Measurements from ENCODE around the gene ST3GAL2. TPM values are rescaled to one million over a fixed set of nuclear protein-coding genes. Genes with fewer than 3 reads are reported as not detected.
"Not testable (repeated sequence)": the region's sequence is repeated elsewhere in the genome, so short reads cannot be mapped to it uniquely, and the experiment has no call there.

The ST3GAL2 gene
- total RNA-seq, 2 experiments from 2014 or later = 14.8 to 16.6 TPM

DNA sequence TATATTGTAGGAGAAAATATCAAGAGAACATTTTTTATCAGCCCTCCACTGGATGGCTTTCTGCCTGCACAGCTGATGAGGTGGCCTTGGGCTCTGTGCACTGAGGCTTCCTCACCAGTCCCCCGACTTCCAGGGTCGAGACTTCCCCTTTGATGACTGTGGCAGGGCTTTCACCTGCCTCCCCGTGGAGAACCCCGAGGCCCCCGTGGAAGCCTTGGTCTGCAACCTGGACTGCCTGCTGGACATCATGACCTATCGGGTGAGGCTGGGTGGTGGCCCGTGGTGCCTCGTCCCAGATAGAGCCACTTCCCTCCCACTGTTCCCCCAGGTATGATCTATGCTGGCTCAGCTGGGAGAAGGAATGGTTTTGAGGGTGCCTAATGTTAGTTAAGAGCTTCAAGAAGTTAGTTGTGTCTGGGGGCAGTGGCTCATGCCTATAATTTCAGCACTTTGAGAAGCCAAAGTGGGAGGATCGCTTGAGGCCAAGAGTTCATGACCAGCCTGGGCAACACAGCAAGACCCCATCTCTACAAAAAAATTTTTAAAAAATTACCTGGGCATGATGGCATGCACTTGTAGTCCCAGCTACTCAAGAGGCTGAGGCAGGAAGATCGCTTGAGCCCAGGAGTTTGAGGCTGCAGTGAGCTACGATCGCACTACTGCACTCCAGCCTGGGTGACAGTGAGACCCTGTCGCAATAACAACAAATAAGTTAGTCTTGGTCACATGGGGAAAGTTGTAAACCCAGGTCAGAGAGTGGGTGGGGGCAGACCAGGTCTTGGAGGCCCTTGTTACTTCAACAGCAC lies 27.3 kb upstream of the ST3GAL2 start:
- CTCF ChIA-PET = interaction anchor here (0.6 kb wide), 1 partner anchor 101 kb away, joined by 3 read pairs; no protein-coding TSS in a partner anchor
- intact Hi-C loops (cut with DNase I, micrococcal nuclease) = no loop called here
- H3K27me3 Mint-ChIP-seq = no peaks in the 10 kb centered on the region
- ATAC-seq (no peak), DNase-seq (no peak)
- no peaks in the 10 kb centered on the region for H3K9me3 Mint-ChIP-seq (ENCODE audit: low read depth)
- no peak overlapping the region for H3K4me3 Mint-ChIP-seq
- POLR2A ChIA-PET = no interaction called here
- H3K36me3 Mint-ChIP-seq (ENCODE audit: low read depth) = peaks cover 4% of the 10 kb centered on the region
- H3K27ac Mint-ChIP-seq = no peak overlapping the region
- H3K4me1 Mint-ChIP-seq = no peaks in the 10 kb centered on the region

DNA sequence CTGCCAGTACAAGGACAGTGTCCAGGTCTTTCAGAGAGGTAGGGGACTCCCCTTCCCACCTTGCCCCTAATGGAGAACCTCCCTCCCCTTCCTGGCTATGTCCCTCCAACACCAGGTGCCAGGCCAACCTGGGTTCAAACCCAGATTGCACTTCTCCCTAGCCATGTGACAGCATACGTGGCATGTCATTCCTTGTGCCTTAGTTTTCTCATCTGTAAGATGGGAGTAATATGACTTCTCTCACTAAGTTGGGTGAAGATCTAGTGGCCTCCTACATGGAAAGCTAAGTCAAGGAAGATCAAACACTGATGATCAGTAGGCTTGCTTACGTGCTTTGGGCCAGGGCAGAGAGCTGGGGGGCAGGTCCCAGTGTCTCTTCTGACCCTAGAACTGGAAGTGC lies 24.3 kb upstream of the ST3GAL2 start:
- Mint-ChIP-seq H3K27ac (peak overlapping the region; percentile 27), H3K27me3 (no peaks in the 10 kb centered on the region), H3K9me3 (ENCODE audit: low read depth) (no peaks in the 10 kb centered on the region), H3K36me3 (ENCODE audit: low read depth) (peaks cover 2% of the 10 kb centered on the region), H3K4me1 (peaks cover 3% of the 10 kb centered on the region), H3K4me3 (no peak overlapping the region)
- POLR2A ChIA-PET = no interaction called here
- CTCF ChIA-PET = interaction anchor here (0.6 to 0.7 kb wide), 3 partner anchors 11 to 71 kb away, joined by 3 read pairs; no protein-coding TSS in a partner anchor
- ATAC-seq (no peak), DNase-seq (no peak)
- intact Hi-C loops (cut with DNase I, micrococcal nuclease) = no loop called here

DNA sequence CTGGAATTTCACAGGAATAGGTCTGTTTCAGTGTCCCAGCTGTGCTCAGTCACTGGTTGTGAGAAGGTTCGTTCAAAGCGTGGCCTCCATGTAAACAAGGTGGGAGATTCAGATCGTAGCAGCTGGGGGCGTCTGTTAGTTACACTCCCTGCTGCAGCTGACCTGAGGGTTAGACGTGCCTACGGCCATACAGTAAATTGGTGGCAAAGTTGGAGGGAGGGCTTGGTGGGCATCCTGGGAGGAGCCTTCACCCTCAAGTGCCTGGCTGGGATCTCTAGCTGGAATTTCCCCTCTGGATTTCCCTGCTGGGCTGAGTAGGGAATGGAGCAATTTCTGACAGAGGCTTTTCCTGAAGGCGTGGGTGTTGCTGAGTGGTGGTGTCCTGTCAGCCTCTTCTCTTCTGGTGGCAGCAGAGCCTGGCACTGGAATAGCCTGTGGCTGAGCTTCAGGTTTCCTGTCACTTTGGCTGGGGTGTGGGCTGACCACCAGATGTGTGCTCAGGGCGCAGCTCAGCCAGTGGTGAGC lies 21.9 kb upstream of the ST3GAL2 start:
- Mint-ChIP-seq H3K4me1 (peaks cover 5% of the 10 kb centered on the region), H3K27ac (no peak overlapping the region), H3K27me3 (no peaks in the 10 kb centered on the region), H3K4me3 (no peak overlapping the region), H3K36me3 (ENCODE audit: low read depth) (no peaks in the 10 kb centered on the region), H3K9me3 (ENCODE audit: low read depth) (no peaks in the 10 kb centered on the region)
- DNase-seq (no peak), ATAC-seq (no peak)
- POLR2A ChIA-PET = no interaction called here
- CTCF ChIA-PET = no interaction called here
- intact Hi-C loops (cut with DNase I, micrococcal nuclease) = no loop called here

DNA sequence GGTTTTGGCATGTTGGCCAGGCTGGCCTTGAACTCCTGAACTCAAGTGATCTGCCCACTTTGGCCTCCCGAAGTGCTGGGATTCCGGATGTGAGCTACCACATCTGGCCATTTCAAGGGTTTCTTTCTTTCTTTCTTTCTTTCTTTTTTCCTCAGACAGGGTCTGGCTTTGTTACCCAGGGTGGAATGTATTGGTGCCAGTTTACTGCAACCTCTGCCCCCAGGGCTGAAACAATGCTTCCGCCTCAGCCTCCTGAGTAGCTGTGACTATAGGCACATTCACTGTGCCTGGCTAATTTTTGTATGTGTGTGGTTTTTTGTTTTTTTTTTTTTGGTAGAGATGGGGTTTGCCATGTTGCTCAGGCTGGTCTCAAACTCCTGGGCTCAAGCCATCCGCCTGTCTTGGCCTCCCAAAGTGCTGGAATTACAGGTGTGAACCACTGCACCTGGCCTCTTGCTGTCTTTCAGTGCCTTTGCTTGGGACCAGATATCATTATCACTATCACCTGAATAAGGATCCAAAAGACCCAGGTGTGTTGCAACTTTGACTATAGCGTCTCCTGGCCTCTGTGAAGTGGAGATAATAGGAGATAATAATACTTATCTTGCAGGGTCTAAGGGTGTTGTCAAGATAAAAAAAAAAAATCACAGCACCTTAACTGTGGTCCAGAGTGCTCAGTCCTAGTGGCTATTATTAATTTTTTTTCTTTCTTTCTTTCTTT lies 18.7 kb upstream of the ST3GAL2 start:
- DNase-seq (no peak), ATAC-seq (no peak)
- H3K9me3 Mint-ChIP-seq (ENCODE audit: low read depth) = no peaks in the 10 kb centered on the region
- H3K27me3 Mint-ChIP-seq = no peaks in the 10 kb centered on the region
- H3K4me3 Mint-ChIP-seq = no peak overlapping the region
- POLR2A ChIA-PET = interaction anchor here (0.6 kb wide), 2 partner anchors 40 to 208 kb away, joined by 3 to 8 read pairs; no protein-coding TSS in a partner anchor
- intact Hi-C loops (cut with DNase I, micrococcal nuclease) = no loop called here
- H3K36me3 Mint-ChIP-seq (ENCODE audit: low read depth) = no peaks in the 10 kb centered on the region
- H3K4me1 Mint-ChIP-seq = peaks cover 19% of the 10 kb centered on the region
- CTCF ChIA-PET = no interaction called here
- no peak overlapping the region for H3K27ac Mint-ChIP-seq

DNA sequence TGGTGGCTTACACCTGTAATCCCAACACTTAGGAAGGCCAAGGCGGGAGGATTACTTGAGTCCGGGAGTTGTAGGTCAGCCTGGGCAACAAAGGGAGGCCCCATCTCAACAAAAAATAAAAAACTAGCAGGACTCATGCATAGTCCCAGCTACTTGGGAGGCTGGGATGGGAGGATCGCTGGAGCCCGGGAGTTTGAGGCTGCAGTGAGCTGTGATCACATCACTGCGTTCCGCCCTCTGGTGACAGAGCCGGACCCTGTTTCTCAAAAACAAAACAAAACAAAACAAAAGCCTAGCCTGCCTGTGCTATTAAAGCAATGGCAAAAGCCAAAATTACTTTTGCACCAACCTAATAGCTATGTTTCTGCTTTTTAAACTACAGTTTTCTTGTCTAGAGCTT lies 17.0 kb upstream of the ST3GAL2 start:
- Mint-ChIP-seq H3K27ac (no peak overlapping the region), H3K4me1 (peaks cover 17% of the 10 kb centered on the region), H3K9me3 (ENCODE audit: low read depth) (no peaks in the 10 kb centered on the region), H3K27me3 (no peaks in the 10 kb centered on the region), H3K36me3 (ENCODE audit: low read depth) (no peaks in the 10 kb centered on the region), H3K4me3 (peak overlapping the region; percentile 85)
- ChIA-PET CTCF (interaction anchor here (0.8 kb wide), 2 partner anchors 53 to 92 kb away, joined by 3 read pairs; no protein-coding TSS in a partner anchor), POLR2A (interaction anchor here (1.0 kb wide), 1 partner anchor 17 kb away, joined by 3 read pairs; the partner anchor contains the start of gene ST3GAL2)
- intact Hi-C loops (cut with DNase I, micrococcal nuclease) = loop anchor here in 1 of 2 experiments (2.0 kb wide), 1 partner anchor 345 kb away; the partner anchor contains the start of gene VAC14
- DNase-seq (no peak), ATAC-seq (no peak)

DNA sequence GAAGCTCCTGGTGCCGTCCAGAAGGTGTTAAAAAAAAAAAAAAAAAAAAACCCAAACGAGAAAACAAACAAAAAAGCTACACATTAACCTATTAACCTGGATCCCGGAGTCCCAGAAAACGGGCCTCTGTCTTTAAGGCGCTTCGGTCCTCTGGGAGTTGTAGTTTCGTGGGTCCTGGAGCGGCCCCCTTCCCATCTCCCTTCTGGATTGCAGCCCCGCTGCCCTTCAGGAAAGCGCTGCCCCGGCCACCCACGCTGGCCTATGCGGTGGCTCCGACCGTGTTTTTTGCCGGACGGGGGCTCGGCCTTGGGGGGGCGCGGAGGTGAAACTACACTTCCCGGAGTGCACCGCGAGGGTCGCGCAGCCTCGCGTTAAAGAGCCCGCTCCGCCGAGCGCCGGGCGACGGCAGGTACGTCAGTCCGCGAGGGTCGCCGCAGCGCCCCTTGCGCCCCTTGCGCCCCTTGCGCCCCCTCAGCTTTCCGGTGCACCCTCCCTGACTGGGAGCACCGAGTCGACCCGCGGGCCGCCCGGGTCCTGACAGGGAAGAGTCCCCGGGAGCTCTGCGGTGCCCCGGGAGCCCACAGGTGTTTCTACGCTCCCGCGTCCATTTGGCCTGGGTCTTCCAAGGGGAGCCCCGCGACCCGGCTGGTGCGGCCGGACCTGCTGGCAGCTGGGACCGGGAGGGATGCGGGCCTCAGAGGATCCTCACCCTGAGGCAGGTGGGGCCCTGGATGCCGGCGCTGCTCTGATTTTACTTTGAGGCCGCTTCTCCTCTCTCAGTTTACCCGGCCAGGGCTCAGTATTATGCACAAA lies 15.5 kb upstream of the ST3GAL2 start, which contains the start of gene FCSK:
Gene FCSK, plus strand, starts transcription at position 374 of the 813 bp plus-strand sequence. CDS start 8,596 bp downstream, outside the sequence.
- Mint-ChIP-seq H3K27me3 (no peaks in the 10 kb centered on the region), H3K4me3 (peak within 1 kb of the TSS; percentile 85), H3K4me1 (peaks cover 16% of the 10 kb centered on the region), H3K9me3 (ENCODE audit: low read depth) (no peaks in the 10 kb centered on the region), H3K36me3 (ENCODE audit: low read depth) (no peaks in the 10 kb centered on the region), H3K27ac (peak within 1 kb of the TSS; percentile 88)
- ChIA-PET CTCF (interaction anchor here (0.6 to 2.2 kb wide), 7 partner anchors 12 to 233 kb away, joined by 3 to 8 read pairs (median 3); no protein-coding TSS in a partner anchor), POLR2A (interaction anchor here (0.6 to 1.2 kb wide), 5 partner anchors 11 to 108 kb away, joined by 3 to 6 read pairs (median 3); partner anchors contain the start of gene DDX19A)
- intact Hi-C loops (cut with DNase I, micrococcal nuclease) = loop anchor here (1.0 to 2.0 kb wide), 9 partner anchors 15 to 346 kb away; partner anchors contain the start of genes ST3GAL2 (in 2 of the 2), AARS1 (in 1 of the 2), COG4 (in 1 of the 2) and DDX19A (in 1 of the 2)
- DNase-seq (peak; percentile 79), ATAC-seq (peak; percentile 94)

DNA sequence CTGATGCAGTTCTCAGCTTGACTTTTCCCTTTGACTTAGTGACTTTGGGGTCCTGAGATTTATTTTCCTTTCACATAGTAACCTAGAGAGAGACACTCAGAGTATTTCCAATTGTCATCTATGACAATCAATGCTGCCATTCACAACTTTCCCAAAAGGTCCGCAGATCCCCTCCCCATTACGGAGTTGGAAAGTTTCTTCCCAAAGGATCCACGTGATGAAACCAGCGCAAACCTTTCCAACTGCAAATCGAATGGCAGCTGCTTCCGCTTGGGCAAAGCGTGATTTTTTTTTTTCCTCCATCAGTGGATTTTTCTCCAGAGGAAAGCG lies 15.0 kb upstream of the ST3GAL2 start:
- Mint-ChIP-seq H3K27ac (peak overlapping the region; percentile 82), H3K36me3 (ENCODE audit: low read depth) (no peaks in the 10 kb centered on the region), H3K27me3 (no peaks in the 10 kb centered on the region), H3K4me3 (peak overlapping the region; percentile 85), H3K9me3 (ENCODE audit: low read depth) (no peaks in the 10 kb centered on the region), H3K4me1 (peaks cover 16% of the 10 kb centered on the region)
- intact Hi-C loops (cut with DNase I, micrococcal nuclease) = loop anchor here (1.0 to 2.0 kb wide), 9 partner anchors 15 to 347 kb away; partner anchors contain the start of genes ST3GAL2 (in 2 of the 2), AARS1 (in 1 of the 2), COG4 (in 1 of the 2) and DDX19A (in 1 of the 2)
- ATAC-seq (no peak), DNase-seq (no peak)
- ChIA-PET POLR2A (interaction anchor here (0.6 to 1.2 kb wide), 5 partner anchors 10 to 107 kb away, joined by 3 to 6 read pairs (median 3); partner anchors contain the start of gene DDX19A), CTCF (interaction anchor here (0.6 to 2.2 kb wide), 6 partner anchors 11 to 73 kb away, joined by 3 to 8 read pairs (median 4); partner anchors contain the start of gene ST3GAL2)

DNA sequence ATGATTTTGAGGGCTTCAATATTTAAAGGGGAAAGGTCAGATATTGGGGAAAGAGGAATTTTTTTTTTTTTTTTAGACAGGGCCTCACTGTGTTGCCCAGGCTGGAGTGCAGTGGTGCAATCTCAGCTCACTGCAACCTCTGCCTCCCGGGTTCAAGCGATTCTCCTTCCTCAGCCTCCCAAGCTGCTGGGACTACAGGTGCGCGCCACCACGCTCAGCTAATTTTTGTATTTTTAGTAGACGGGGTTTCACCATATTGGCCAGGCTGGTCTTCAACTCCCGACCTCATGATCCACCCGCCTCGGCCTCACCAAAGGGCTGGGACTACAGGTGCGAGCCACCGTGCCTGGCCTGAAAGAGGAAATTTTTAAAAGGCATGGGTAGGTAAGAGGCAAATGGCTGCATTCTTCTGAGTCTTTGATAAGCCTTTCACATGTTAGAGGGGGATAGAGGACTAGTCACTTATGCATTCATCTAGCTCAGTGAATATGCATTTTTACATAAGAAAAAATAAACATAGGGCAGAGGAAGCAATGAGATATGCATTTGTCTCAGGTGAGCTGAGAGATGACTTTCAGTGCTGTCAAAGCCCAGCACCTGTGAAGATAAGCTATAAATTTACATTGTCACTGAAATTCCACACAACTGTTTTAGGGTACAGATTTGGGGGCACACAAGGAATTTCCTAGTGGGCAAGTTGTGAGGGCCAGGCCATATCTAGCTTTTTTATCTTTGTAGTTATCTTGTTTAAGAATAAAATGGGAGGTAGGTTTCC lies 14.4 kb upstream of the ST3GAL2 start:
- ATAC-seq (no peak), DNase-seq (no peak)
- no peaks in the 10 kb centered on the region for H3K27me3 Mint-ChIP-seq
- POLR2A ChIA-PET = interaction anchor here (0.6 to 1.2 kb wide), 4 partner anchors 10 to 107 kb away, joined by 3 to 6 read pairs (median 4); partner anchors contain the start of gene DDX19A
- H3K9me3 Mint-ChIP-seq (ENCODE audit: low read depth) = no peaks in the 10 kb centered on the region
- no peaks in the 10 kb centered on the region for H3K36me3 Mint-ChIP-seq (ENCODE audit: low read depth)
- intact Hi-C loops (cut with DNase I, micrococcal nuclease) = no loop called here
- H3K4me1 Mint-ChIP-seq = peaks cover 16% of the 10 kb centered on the region
- CTCF ChIA-PET = interaction anchor here (0.6 to 2.2 kb wide), 7 partner anchors 11 to 72 kb away, joined by 3 to 8 read pairs (median 4); partner anchors contain the start of gene ST3GAL2
- peak overlapping the region; percentile 85 for H3K4me3 Mint-ChIP-seq
- H3K27ac Mint-ChIP-seq = peak overlapping the region; percentile 82

DNA sequence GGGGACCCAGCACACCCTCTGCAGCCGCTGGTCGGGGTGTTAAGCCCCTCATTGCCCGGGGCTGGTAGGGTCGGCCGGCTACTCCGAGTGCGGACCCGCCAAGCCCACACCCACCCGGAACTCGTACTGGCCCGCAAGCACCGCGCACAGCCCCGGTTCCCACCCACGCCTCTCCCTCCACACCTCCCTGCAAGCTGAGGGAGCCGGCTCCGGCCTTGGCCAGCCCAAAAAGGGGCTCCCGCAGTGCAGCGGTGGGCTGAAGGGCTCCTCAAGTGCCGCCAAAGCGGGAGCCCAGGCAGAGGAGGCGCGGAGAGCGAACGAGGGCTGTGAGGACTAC lies 12.1 kb upstream of the ST3GAL2 start:
- not testable (repeated sequence) for H3K27ac Mint-ChIP-seq, H3K4me3 Mint-ChIP-seq
- POLR2A ChIA-PET = interaction anchor here (0.6 kb wide), 1 partner anchor 19 kb away, joined by 3 read pairs; no protein-coding TSS in a partner anchor

More for the DNA sequence above, 12.1 kb upstream of the ST3GAL2 start:
- DNase-seq; H3K27me3 Mint-ChIP-seq; intact Hi-C loops (cut with DNase I, micrococcal nuclease); CTCF ChIA-PET; H3K9me3 Mint-ChIP-seq (ENCODE audit: low read depth); ATAC-seq; H3K36me3 Mint-ChIP-seq (ENCODE audit: low read depth): not testable (repeated sequence)
- peaks cover 14% of the 10 kb centered on the region for H3K4me1 Mint-ChIP-seq

Measured in activated CD4-positive, alpha-beta T cell treated with anti-CD3 and anti-CD28 coated beads for 36 hours (primary cell).